ENCODE results near the gene PRSS12. TPM values are rescaled to one million over a fixed set of nuclear protein-coding genes. Genes with fewer than 3 reads are reported as not detected.

Gene PRSS12
- polyA plus RNA-seq, 2 donors, result 1.3 to 4.1 TPM

GRCh38 chr4:118249890-118250289 is 102.9 kb downstream of the PRSS12 start:
- H3K27ac ChIP-seq (ENCODE audit: low read depth in 2 of 2, low read length in 1 of 2), result no peak overlapping the region
- H3K4me1 ChIP-seq (ENCODE audit: control insufficient read depth in 2 of 2, insufficient read depth in 2 of 2, low read length in 1 of 2), result no peaks in the 10 kb centered on the region
- 87 to 94% methylated on average over 3 of the region's 3 CpGs for WGBS, 2 donors
- H3K9me3 ChIP-seq (ENCODE audit: control insufficient read depth in 2 of 2, insufficient read depth in 1 of 2, low read depth in 1 of 2, low read length in 1 of 2), result no peaks in the 10 kb centered on the region
- H3K4me3 ChIP-seq (ENCODE audit: low read depth in 1 of 2, low read length in 2 of 2), result no peak overlapping the region
- H3K27me3 ChIP-seq (ENCODE audit: control insufficient read depth in 1 of 2, insufficient read depth in 2 of 2, low read length in 2 of 2), result no peaks in the 10 kb centered on the region
- H3K36me3 ChIP-seq (ENCODE audit: control insufficient read depth in 2 of 2, insufficient read depth in 2 of 2, low read length in 1 of 2), result no peaks in the 10 kb centered on the region

GRCh38 chr4:118237531-118237930 is 115.3 kb downstream of the PRSS12 start:
- H3K27me3 ChIP-seq (ENCODE audit: control insufficient read depth in 1 of 2, insufficient read depth in 2 of 2, low read length in 2 of 2), result no peaks in the 10 kb centered on the region
- H3K36me3 ChIP-seq (ENCODE audit: control insufficient read depth in 2 of 2, insufficient read depth in 2 of 2, low read length in 1 of 2), result no peaks in the 10 kb centered on the region
- no peak overlapping the region for H3K4me3 ChIP-seq (ENCODE audit: low read depth in 1 of 2, low read length in 2 of 2)
- no peak overlapping the region for H3K27ac ChIP-seq (ENCODE audit: low read depth in 2 of 2, low read length in 1 of 2)
- H3K9me3 ChIP-seq (ENCODE audit: control insufficient read depth in 2 of 2, insufficient read depth in 1 of 2, low read depth in 1 of 2, low read length in 1 of 2), result no peaks in the 10 kb centered on the region
- no peaks in the 10 kb centered on the region for H3K4me1 ChIP-seq (ENCODE audit: control insufficient read depth in 2 of 2, insufficient read depth in 2 of 2, low read length in 1 of 2)
- WGBS, 2 donors, result 86 to 91% methylated on average over 2 of the region's 2 CpGs

- no peak overlapping the region for H3K27ac ChIP-seq (ENCODE audit: low read depth in 2 of 2, low read length in 1 of 2)
Observed at GRCh38 chr4:118235566-118236120, 117.2 kb downstream of the PRSS12 start.

More at GRCh38 chr4:118235566-118236120, 117.2 kb downstream of the PRSS12 start:
- H3K36me3 ChIP-seq (ENCODE audit: control insufficient read depth in 2 of 2, insufficient read depth in 2 of 2, low read length in 1 of 2), result no peaks in the 10 kb centered on the region
- no peaks in the 10 kb centered on the region for H3K9me3 ChIP-seq (ENCODE audit: control insufficient read depth in 2 of 2, insufficient read depth in 1 of 2, low read depth in 1 of 2, low read length in 1 of 2)
- H3K4me3 ChIP-seq (ENCODE audit: low read depth in 1 of 2, low read length in 2 of 2), result no peak overlapping the region
- 48 to 54% methylated on average over 1 of the region's 1 CpG for WGBS, 2 donors
- no peaks in the 10 kb centered on the region for H3K4me1 ChIP-seq (ENCODE audit: control insufficient read depth in 2 of 2, insufficient read depth in 2 of 2, low read length in 1 of 2)
- H3K27me3 ChIP-seq (ENCODE audit: control insufficient read depth in 1 of 2, insufficient read depth in 2 of 2, low read length in 2 of 2), result no peaks in the 10 kb centered on the region

Data from esophagus (tissue), 2 donors.